DOHH2 (cell line): ENCODE data around the gene GREB1L.

ENCODE experiments used
- CTCF ChIP-seq: fragments of 200-600 bp; sonication (generic); IDR thresholded peaks from one replicate; pipeline ENCODE4 v1.5.1; 2014; ENCODE audit warnings: antibody characterized with exemption, mild to moderate bottlenecking, low read depth, low read length; ENCODE audit not compliant: poor library complexity, severe bottlenecking
- EZH2phosphoT487 ChIP-seq: fragments of 200-600 bp; sonication (generic); IDR thresholded peaks from 2 replicates; pipeline ENCODE4 v1.6.1; 2017; ENCODE audit warnings: borderline replicate concordance, mild to moderate bottlenecking, antibody characterized with exemption, low read length, moderate library complexity, mixed read lengths

DNA sequence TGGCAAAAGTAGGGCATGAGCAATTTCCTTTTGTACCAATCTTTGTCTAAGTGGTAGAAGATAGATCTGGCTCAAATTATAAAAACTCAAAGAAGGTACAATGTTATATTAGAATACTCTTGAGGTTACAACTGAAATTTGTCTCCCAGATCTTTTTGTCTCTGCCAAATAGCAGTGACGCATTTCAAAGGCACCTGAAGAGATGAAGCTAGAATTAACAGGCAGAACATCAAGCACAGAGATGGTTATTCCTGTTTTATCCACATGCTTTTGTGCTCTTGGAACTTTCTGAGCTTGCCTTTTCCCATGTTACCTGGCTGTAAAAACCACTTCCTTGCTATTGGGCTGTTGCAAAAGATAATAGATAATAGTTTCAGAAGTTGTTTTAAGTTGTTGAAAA, 74.3 kb downstream of the GREB1L start:
- TF ChIP-seq CTCF = no peak
- no peak for TF ChIP-seq EZH2phosphoT487
